NK-92 treated with Interleukin-12 subunit alpha and Interleukin-12 subunit beta, amount 100 ng/mL, for 24 hours (cell line): ENCODE measurements around the gene CHRM4.

Experiments
- DNase-seq: peaks from one replicate; lab custom pipeline; 2025; lab: John Stamatoyannopoulos, UW

Gene CHRM4

GRCh38 chr11:46391578-46392420 is at the start of gene CHRM4:
Gene CHRM4, minus strand, starts transcription at chr11:46391776. Its CDS starts 5,219 bp downstream, at chr11:46386557.
- no peak for DNase-seq

GRCh38 chr11:46438211-46438610 is 46.6 kb upstream of the CHRM4 start:
- DNase-seq: no peak

GRCh38 chr11:46437122-46437689 is 45.6 kb upstream of the CHRM4 start:
- no peak for DNase-seq

GRCh38 chr11:46436113-46436512 is 44.5 kb upstream of the CHRM4 start:
- no peak for DNase-seq

GRCh38 chr11:46435679-46436078 is 44.1 kb upstream of the CHRM4 start:
- DNase-seq: no peak

GRCh38 chr11:46431211-46431610 is 39.6 kb upstream of the CHRM4 start:
- DNase-seq: no peak

GRCh38 chr11:46429717-46430116 is 38.1 kb upstream of the CHRM4 start:
- DNase-seq: no peak

- no peak for DNase-seq
Observed at GRCh38 chr11:46427364-46427763, 35.8 kb upstream of the CHRM4 start.

GRCh38 chr11:46426233-46426991 is 34.8 kb upstream of the CHRM4 start:
- no peak for DNase-seq

GRCh38 chr11:46422588-46422987 is 31.0 kb upstream of the CHRM4 start:
- DNase-seq: no peak

- no peak for DNase-seq
Observed at GRCh38 chr11:46421257-46421880, 29.8 kb upstream of the CHRM4 start.

- DNase-seq: no peak
Observed at GRCh38 chr11:46420513-46420912, 28.9 kb upstream of the CHRM4 start.

- no peak for DNase-seq
Observed at GRCh38 chr11:46418751-46419150, 27.2 kb upstream of the CHRM4 start.

GRCh38 chr11:46417711-46418110 is 26.1 kb upstream of the CHRM4 start:
- DNase-seq: no peak

- no peak for DNase-seq
Observed at GRCh38 chr11:46414879-46415278, 23.3 kb upstream of the CHRM4 start.

- no peak for DNase-seq
Observed at GRCh38 chr11:46414466-46414796, 22.9 kb upstream of the CHRM4 start.

GRCh38 chr11:46413760-46414465 is 22.3 kb upstream of the CHRM4 start:
- no peak for DNase-seq

- no peak for DNase-seq
Observed at GRCh38 chr11:46410021-46410420, 18.4 kb upstream of the CHRM4 start.

- DNase-seq: no peak
Observed at GRCh38 chr11:46408407-46408986, 16.9 kb upstream of the CHRM4 start.

GRCh38 chr11:46407635-46408034 is 16.1 kb upstream of the CHRM4 start:
- no peak for DNase-seq

GRCh38 chr11:46404476-46405017 is 13.0 kb upstream of the CHRM4 start:
- no peak for DNase-seq
